ENCODE results near the gene DTX3.

- TF ChIP-seq CREB1 (CRISPR knock-in tag; IDR thresholded peaks at IDR 0.05), result no peak
- TF ChIP-seq CTCF (IDR thresholded peaks at IDR 0.05), result no peak
- no peak for TF ChIP-seq SP1 (CRISPR knock-in tag; conservative IDR thresholded peaks at IDR 0.05)
- no peak for TF ChIP-seq TP53 (CRISPR knock-in tag; IDR thresholded peaks at IDR 0.05)
- no peak for TF ChIP-seq E2F4 (CRISPR knock-in tag; IDR thresholded peaks at IDR 0.05; ENCODE audit: borderline replicate concordance, low read depth)
- TF ChIP-seq CBFB (CRISPR knock-in tag; IDR thresholded peaks at IDR 0.05; ENCODE audit: low read depth), result no peak
- no peak for TF ChIP-seq JUN (CRISPR knock-in tag; IDR thresholded peaks at IDR 0.05)
- TF ChIP-seq USF2 (CRISPR knock-in tag; IDR thresholded peaks at IDR 0.05), result no peak
- no peak for TF ChIP-seq ZNF425 (CRISPR knock-in tag; conservative IDR thresholded peaks at IDR 0.05)
- no peak for TF ChIP-seq ATF3 (CRISPR knock-in tag; conservative IDR thresholded peaks at IDR 0.05)
Measured at GRCh38 chr12:57575771-57576612, 28.6 kb upstream of the DTX3 start.
